ENCODE data around the gene SSBP3.

The SSBP3 gene

GRCh38 chr1:54207287-54207686 is 198.9 kb downstream of the SSBP3 start:
- DNase-seq: no peak
- no peak for ATAC-seq (ENCODE audit: insufficient read depth, low read depth)
- H3K4me1 ChIP-seq (ENCODE audit: insufficient read depth, low read length): peaks cover 8% of the 10 kb centered on the region; the same call in 1 of the 2 replicates
- H3K9ac ChIP-seq (ENCODE audit: low read depth, low read length): no peak overlapping the region
- H2AFZ ChIP-seq (ENCODE audit: low read depth, low read length): no peak overlapping the region
- no peak overlapping the region for H3K4me3 ChIP-seq (ENCODE audit: low read depth in 1 of 2, low read length in 2 of 2)
- TF ChIP-seq EZH2 (IDR thresholded peaks at IDR 0.05; ENCODE audit: borderline replicate concordance, low read depth, low read length, severe bottlenecking) (no peak), CTCF (IDR thresholded peaks at IDR 0.05; ENCODE audit: borderline replicate concordance, extremely low read depth, low read length, poor library complexity, severe bottlenecking) (no peak)
- H4K20me1 ChIP-seq (ENCODE audit: insufficient read depth, low read length): peaks cover 10% of the 10 kb centered on the region; the same call in 1 of the 2 replicates
- H3K36me3 ChIP-seq (ENCODE audit: insufficient read depth, low read length): peaks cover 86% of the 10 kb centered on the region
- no peak overlapping the region for H3K4me2 ChIP-seq (ENCODE audit: insufficient read depth, low read length)
- H3K79me2 ChIP-seq (ENCODE audit: insufficient read depth, low read length): peaks cover 24% of the 10 kb centered on the region
- H3K9me3 ChIP-seq (ENCODE audit: insufficient read depth, low read length, severe bottlenecking): no peaks in the 10 kb centered on the region
- no peak overlapping the region for H3K27ac ChIP-seq (ENCODE audit: low read length)
- no peaks in the 10 kb centered on the region for H3K27me3 ChIP-seq (ENCODE audit: insufficient read depth, low read length, poor library complexity)

- ATAC-seq (ENCODE audit: insufficient read depth, low read depth) (no peak), DNase-seq (no peak)
- H3K9me3 ChIP-seq (ENCODE audit: insufficient read depth, low read length, severe bottlenecking): no peaks in the 10 kb centered on the region
- H3K9ac ChIP-seq (ENCODE audit: low read depth, low read length): no peak overlapping the region
- no peak overlapping the region for H3K4me2 ChIP-seq (ENCODE audit: insufficient read depth, low read length)
- H3K36me3 ChIP-seq (ENCODE audit: insufficient read depth, low read length): peaks cover 70% of the 10 kb centered on the region
- no peaks in the 10 kb centered on the region for H3K27me3 ChIP-seq (ENCODE audit: insufficient read depth, low read length, poor library complexity)
- peaks cover 32% of the 10 kb centered on the region for H3K4me1 ChIP-seq (ENCODE audit: insufficient read depth, low read length)
- no peak overlapping the region for H3K4me3 ChIP-seq (ENCODE audit: low read depth in 1 of 2, low read length in 2 of 2)
- H2AFZ ChIP-seq (ENCODE audit: low read depth, low read length): no peak overlapping the region
- peaks cover 54% of the 10 kb centered on the region for H3K79me2 ChIP-seq (ENCODE audit: insufficient read depth, low read length)
- peaks cover 12% of the 10 kb centered on the region; the same call in 1 of the 2 replicates for H4K20me1 ChIP-seq (ENCODE audit: insufficient read depth, low read length)
- no peak overlapping the region for H3K27ac ChIP-seq (ENCODE audit: low read length)
- TF ChIP-seq CTCF (IDR thresholded peaks at IDR 0.05; ENCODE audit: borderline replicate concordance, extremely low read depth, low read length, poor library complexity, severe bottlenecking) (no peak), EZH2 (IDR thresholded peaks at IDR 0.05; ENCODE audit: borderline replicate concordance, low read depth, low read length, severe bottlenecking) (no peak)
These were observed 202.0 kb downstream of the SSBP3 start for GRCh38 chr1:54204199-54204598.

GRCh38 chr1:54200519-54200997 is 205.6 kb downstream of the SSBP3 start:
- peak overlapping the region; percentile 80 for H3K9ac ChIP-seq (ENCODE audit: low read depth, low read length)
- TF ChIP-seq CTCF (IDR thresholded peaks at IDR 0.05; ENCODE audit: borderline replicate concordance, extremely low read depth, low read length, poor library complexity, severe bottlenecking): no peak
- TF ChIP-seq EZH2 (IDR thresholded peaks at IDR 0.05; ENCODE audit: borderline replicate concordance, low read depth, low read length, severe bottlenecking): no peak
- peak overlapping the region; percentile 67 to 90 for H3K4me3 ChIP-seq (ENCODE audit: low read depth in 1 of 2, low read length in 2 of 2)
- peaks cover 56% of the 10 kb centered on the region for H3K79me2 ChIP-seq (ENCODE audit: insufficient read depth, low read length)
- H3K27me3 ChIP-seq (ENCODE audit: insufficient read depth, low read length, poor library complexity): no peaks in the 10 kb centered on the region
- H3K36me3 ChIP-seq (ENCODE audit: insufficient read depth, low read length): peaks cover 48% of the 10 kb centered on the region
- ATAC-seq (ENCODE audit: insufficient read depth, low read depth) (peak; percentile 36), DNase-seq (no peak)
- peaks cover 39% of the 10 kb centered on the region for H3K4me1 ChIP-seq (ENCODE audit: insufficient read depth, low read length)
- peak overlapping the region; percentile 78 for H3K27ac ChIP-seq (ENCODE audit: low read length)
- peaks cover 6% of the 10 kb centered on the region; the same call in 1 of the 2 replicates for H4K20me1 ChIP-seq (ENCODE audit: insufficient read depth, low read length)
- no peaks in the 10 kb centered on the region for H3K9me3 ChIP-seq (ENCODE audit: insufficient read depth, low read length, severe bottlenecking)
- peak overlapping the region; percentile 96 for H3K4me2 ChIP-seq (ENCODE audit: insufficient read depth, low read length)
- peak overlapping the region; percentile 87 for H2AFZ ChIP-seq (ENCODE audit: low read depth, low read length)

Data from DND-41 (cell line).